AG04450 (cell line): ENCODE measurements around the gene DCLK1. TPM values are rescaled to one million over a fixed set of nuclear protein-coding genes. Genes with fewer than 3 reads are reported as not detected.

Experiments used
- CTCF ChIA-PET: fragments of 300-600, 350-600 bp; formaldehyde crosslinking; extraction: SDS; loops from one replicate; lab custom pipeline; 2022; ENCODE audit warnings: antibody characterized with exemption, inconsistent platforms; lab: Charles Lee
- POLR2A ChIA-PET: fragments of 350-600 bp; formaldehyde crosslinking; extraction: SDS; loops from one replicate; lab custom pipeline; 2021; ENCODE audit warnings: antibody characterized with exemption, inconsistent platforms; lab: Yijun Ruan, JAX
- DNase-seq: peaks from one replicate; pipeline ENCODE4 v3.0.0-alpha.2; 2011; ENCODE audit warnings: low read depth, low spot score
- H3K27ac ChIP-seq: one replicate; pipeline ENCODE4 v1.5.1; 2012; ENCODE audit warnings: low read depth, low read length, control low read depth
- H3K27me3 ChIP-seq: one replicate; pipeline ENCODE4 v1.6.0; 2012; ENCODE audit warnings: low read length; ENCODE audit not compliant: control insufficient read depth, insufficient read depth
- H3K4me3 ChIP-seq: 2 replicates; pipeline ENCODE4 v1.5.1; 2011; ENCODE audit warnings: mild to moderate bottlenecking, low read depth, low read length, control low read depth
- H3K9me3 ChIP-seq: 2 replicates; pipeline ENCODE4 v1.5.1; 2012; ENCODE audit warnings: low read length; ENCODE audit not compliant: control insufficient read depth, insufficient read depth
- CTCF ChIP-seq: IDR thresholded peaks from 2 replicates; pipeline ENCODE4 v1.5.1; 2011; ENCODE audit warnings: low read depth, low read length, control low read depth, inconsistent platforms
- polyA plus RNA-seq: library from polyadenylated mRNA; depleted of rRNA; stranded (reverse); fragments of >200 nt; gene quantifications from 2 replicates; pipeline ENCODE4 v1.2.3, GENCODE V29; 2011

The DCLK1 gene
- polyA plus RNA-seq, 1 experiment, result not detected

- ChIA-PET CTCF (interaction anchor here (1.8 to 11.9 kb wide), 7 partner anchors 10 to 230 kb away, joined by 5 to 234 read pairs (median 21); no protein-coding TSS in a partner anchor), POLR2A (interaction anchor here (0.8 to 2.0 kb wide), 2 partner anchors 48 to 65 kb away, joined by 3 to 8 read pairs; no protein-coding TSS in a partner anchor)
- no peak for TF ChIP-seq CTCF
Measured at GRCh38 chr13:35723821-35724220, 407.4 kb downstream of the DCLK1 start.

GRCh38 chr13:35723053-35723461 is 408.1 kb downstream of the DCLK1 start:
- no peak for TF ChIP-seq CTCF
- H3K9me3 ChIP-seq, result no peaks in the 10 kb centered on the region
- POLR2A ChIA-PET, result interaction anchor here (0.8 to 2.0 kb wide), 2 partner anchors 49 to 66 kb away, joined by 3 to 8 read pairs; no protein-coding TSS in a partner anchor
- DNase-seq, result no peak
- CTCF ChIA-PET, result interaction anchor here (0.7 to 11.9 kb wide), 11 partner anchors 9 to 559 kb away, joined by 3 to 234 read pairs (median 8); no protein-coding TSS in a partner anchor
- no peak overlapping the region for H3K27ac ChIP-seq
- H3K27me3 ChIP-seq, result peaks cover 2% of the 10 kb centered on the region
- H3K4me3 ChIP-seq, result no peak overlapping the region

More at GRCh38 chr13:35723821-35724220, 407.4 kb downstream of the DCLK1 start:
- Histone ChIP-seq H3K27ac (no peak overlapping the region), H3K27me3 (peaks cover 5% of the 10 kb centered on the region), H3K9me3 (no peaks in the 10 kb centered on the region), H3K4me3 (no peak overlapping the region)
- DNase-seq, result no peak

GRCh38 chr13:35722458-35723052 is 408.6 kb downstream of the DCLK1 start:
- CTCF ChIA-PET, result interaction anchor here (0.7 to 11.9 kb wide), 14 partner anchors 9 to 559 kb away, joined by 3 to 234 read pairs (median 6); no protein-coding TSS in a partner anchor
- POLR2A ChIA-PET, result interaction anchor here (2.0 kb wide), 1 partner anchor 49 kb away, joined by 8 read pairs; no protein-coding TSS in a partner anchor

GRCh38 chr13:35720690-35721554 is 410.3 kb downstream of the DCLK1 start:
- peak; percentile 100 for TF ChIP-seq CTCF
- H3K27me3 ChIP-seq, result peaks cover 2% of the 10 kb centered on the region
- no peak for DNase-seq
- H3K4me3 ChIP-seq, result peak overlapping the region; percentile 47
- POLR2A ChIA-PET, result no interaction called here
- H3K9me3 ChIP-seq, result no peaks in the 10 kb centered on the region
- CTCF ChIA-PET, result interaction anchor here (0.6 to 11.9 kb wide), 33 partner anchors 8 to 548 kb away, joined by 3 to 234 read pairs (median 3); no protein-coding TSS in a partner anchor
- H3K27ac ChIP-seq, result no peak overlapping the region

More at GRCh38 chr13:35722458-35723052, 408.6 kb downstream of the DCLK1 start:
- peaks cover 2% of the 10 kb centered on the region for H3K27me3 ChIP-seq
- no peak overlapping the region for H3K27ac ChIP-seq
- H3K9me3 ChIP-seq, result no peaks in the 10 kb centered on the region
- DNase-seq, result no peak
- no peak overlapping the region for H3K4me3 ChIP-seq
- TF ChIP-seq CTCF, result no peak
